GM19467 (cell line): ENCODE data around the gene RECQL5.

Experiments used
- ATAC-seq: cut with Tn5 transposase; IDR thresholded peaks from one replicate; pipeline ENCODE4 v1.9.1; 2021; ENCODE audit warnings: mild to moderate bottlenecking, moderate library complexity; ENCODE audit not compliant: unreplicated experiment

Gene RECQL5

DNA sequence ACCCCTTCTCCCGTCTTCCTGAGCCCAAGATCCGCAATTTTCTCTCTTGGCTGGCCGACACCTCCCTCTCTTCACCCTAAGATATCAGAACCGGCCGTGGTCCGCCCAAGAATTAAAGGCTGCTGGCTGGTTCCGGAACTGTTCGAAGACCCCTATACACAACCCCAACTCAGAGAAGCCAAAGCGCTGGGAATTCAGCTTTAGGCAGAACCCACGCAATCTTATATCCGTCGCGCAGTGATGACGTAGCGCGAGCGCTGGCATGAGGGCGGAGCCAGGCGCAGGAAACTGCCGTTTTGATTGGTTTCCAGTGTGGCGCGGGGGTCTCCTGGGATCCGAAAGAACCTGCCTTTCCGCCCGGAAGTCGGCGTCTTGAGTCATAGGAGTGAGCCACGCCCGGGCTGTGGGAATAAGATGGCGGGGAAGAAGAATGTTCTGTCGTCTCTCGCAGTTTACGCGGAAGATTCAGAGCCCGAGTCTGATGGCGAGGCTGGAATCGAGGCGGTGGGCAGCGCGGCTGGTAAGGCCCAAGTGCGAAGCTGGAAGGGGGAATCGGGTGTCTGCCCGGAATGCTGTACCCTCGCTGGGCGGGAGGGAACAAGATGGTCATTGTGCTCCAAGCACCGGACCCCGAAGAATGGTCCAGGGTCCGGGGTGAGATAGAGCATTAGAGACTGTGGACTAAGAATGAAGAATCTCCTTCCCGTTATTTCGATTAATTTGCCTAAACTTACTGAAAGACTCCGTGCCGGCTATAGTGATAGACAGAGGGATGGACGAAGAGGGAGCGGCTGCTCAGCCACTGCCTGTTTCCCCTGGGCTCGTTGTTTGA is at the start of gene RECQL5, which contains the start of gene SAP30BP:
Gene RECQL5, minus strand, starts transcription at position 196 of the 832 bp plus-strand sequence. CDS start 597 bp downstream, outside the sequence.
Gene SAP30BP, plus strand, starts transcription at position 380 of the 832 bp plus-strand sequence. Its CDS starts 35 bp downstream, at position 415.
- ATAC-seq, result peak; percentile 69

DNA sequence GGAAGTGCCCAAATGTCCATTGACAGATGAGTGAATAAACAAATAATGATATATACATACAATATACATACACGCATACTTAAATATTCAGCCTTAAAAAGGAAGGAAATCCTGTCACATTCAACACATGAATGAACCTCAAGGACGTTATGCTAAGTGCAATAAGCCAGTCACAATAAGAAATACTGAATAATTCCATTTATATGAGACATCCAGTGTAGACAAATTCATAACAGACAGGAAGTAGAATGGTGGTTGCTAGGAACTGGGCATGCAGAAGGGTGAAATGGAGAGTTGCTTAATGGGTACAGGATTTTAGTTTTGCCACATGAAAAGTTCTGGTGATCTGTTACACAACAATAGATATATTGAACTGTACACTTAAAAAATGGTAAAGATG is 45.5 kb upstream of the RECQL5 start:
- ATAC-seq, result no peak

GRCh38 chr17:75707079-75707571 is 40.2 kb upstream of the RECQL5 start:
- no peak for ATAC-seq

GRCh38 chr17:75706042-75706728 is 39.2 kb upstream of the RECQL5 start:
- no peak for ATAC-seq

GRCh38 chr17:75704963-75705875 is 38.3 kb upstream of the RECQL5 start:
- ATAC-seq, result no peak

- ATAC-seq, result no peak
These were observed 36.6 kb upstream of the RECQL5 start for GRCh38 chr17:75703591-75703990.

DNA sequence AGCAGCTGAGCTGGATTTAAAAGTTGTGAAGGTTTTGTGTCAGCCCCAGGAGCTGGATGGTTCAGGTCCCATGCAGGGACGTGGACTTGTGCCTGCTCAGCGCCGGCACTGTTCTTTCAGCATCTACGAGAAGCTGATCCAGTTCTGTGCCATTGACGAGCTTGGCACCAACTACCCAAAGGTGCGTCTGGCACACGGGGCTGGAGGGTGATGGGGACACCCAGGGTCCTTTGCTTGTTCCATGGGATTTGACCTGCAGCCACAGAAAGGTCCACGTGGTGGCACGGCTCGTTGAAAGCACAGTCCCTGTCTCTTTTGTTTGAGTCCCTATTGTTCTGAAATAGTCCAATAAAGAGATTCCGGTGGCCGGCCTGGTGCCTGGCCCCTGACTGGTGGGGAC is 36.2 kb upstream of the RECQL5 start:
- no peak for ATAC-seq

DNA sequence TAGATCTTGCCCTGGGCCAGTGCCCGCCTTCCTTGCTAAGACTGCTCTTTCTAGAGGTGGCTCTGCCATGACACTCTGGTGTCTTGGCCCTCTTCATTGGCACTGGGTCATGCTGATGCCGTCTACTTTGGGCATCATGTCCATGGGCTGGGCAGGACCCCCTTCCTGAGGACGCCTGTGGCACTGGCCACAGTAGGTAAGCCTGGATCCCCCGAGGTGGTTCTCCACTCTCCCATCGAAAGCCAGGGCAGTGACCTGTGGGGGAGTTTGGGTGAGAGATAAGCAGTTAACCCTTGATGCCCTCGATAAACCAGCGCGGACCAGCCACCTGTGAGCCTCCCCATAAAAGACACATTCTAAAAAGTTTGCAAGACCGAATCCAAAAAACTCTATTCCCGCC is 34.3 kb upstream of the RECQL5 start:
- no peak for ATAC-seq

- no peak for ATAC-seq
These were observed 31.7 kb upstream of the RECQL5 start for GRCh38 chr17:75698659-75699058.

DNA sequence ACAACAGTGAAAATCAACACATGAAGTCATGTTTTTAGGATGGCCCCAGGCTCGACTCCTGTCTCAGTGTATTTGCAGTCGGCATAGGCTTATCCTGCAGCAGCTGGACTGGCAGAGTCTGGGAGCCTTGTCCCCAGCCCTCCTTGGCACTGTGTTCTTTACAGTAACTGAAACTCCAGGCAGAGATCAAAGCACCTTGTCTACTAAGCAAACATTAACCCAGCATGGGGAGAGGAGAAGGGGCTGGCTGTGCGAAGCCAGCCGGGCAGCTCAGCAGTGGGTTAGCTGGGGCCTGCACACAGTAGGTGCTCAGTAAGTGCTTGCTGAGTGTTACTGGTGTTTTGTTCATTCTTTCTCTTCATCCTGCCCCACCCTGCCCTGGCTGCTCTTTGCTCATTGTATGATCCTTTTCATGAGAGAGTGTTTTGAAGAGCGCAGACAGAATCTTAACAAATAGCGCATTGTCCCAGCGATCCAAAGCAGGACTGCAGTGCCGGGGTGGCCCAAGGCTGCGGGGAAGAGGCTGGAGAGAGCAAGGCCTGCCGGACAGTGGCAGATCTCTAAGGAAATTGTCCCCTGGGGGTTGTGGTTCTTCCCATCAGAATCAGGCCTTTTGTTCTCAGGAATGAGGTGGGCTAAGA is 30.8 kb upstream of the RECQL5 start:
- ATAC-seq, result no peak

DNA sequence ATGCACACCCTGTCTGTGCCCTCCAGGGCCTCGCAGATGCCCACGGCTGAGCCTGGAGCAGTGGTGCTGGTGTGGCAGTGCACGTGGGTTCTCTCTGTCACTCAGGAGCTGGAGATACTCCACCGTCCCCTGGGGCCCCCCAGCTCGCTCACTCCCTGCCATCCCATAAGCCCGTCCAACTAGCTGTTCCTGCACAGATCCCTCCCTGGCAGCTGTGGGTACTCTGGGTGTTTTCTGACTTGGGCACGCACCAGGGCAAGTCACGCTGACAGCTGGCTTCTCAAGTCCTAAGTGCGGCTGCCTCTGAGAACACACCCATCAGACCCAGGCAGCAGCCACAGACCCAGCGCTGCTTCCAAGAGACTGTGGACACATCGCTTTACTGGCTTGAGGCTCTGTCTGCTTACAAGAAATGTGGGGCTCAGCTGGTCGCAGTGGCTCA is 28.9 kb upstream of the RECQL5 start:
- no peak for ATAC-seq

- ATAC-seq, result no peak
These were observed 28.3 kb upstream of the RECQL5 start for GRCh38 chr17:75695141-75695829.

DNA sequence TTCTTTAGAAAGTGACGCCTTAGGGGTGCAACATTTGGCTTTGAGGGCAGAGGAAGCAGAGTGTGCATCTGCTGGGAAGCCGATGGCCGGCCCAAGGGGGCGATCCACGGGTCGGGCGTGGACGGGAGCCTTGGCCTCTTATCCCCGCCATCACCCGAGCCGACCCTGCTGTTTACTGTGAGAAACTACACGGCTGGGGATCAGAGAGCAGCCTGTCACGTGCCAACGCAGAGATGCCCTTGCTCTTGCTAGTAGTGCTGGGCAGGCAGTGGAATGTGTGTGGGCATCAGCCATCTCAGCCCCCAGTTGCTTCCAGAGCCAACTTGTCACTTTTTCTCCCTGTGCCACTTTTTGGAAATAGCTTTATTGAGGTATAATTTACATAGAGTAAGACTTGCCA is 27.6 kb upstream of the RECQL5 start:
- no peak for ATAC-seq

GRCh38 chr17:75693500-75694481 is 26.8 kb upstream of the RECQL5 start:
- no peak for ATAC-seq

- no peak for ATAC-seq
These were observed 26.0 kb upstream of the RECQL5 start for GRCh38 chr17:75692976-75693375.

DNA sequence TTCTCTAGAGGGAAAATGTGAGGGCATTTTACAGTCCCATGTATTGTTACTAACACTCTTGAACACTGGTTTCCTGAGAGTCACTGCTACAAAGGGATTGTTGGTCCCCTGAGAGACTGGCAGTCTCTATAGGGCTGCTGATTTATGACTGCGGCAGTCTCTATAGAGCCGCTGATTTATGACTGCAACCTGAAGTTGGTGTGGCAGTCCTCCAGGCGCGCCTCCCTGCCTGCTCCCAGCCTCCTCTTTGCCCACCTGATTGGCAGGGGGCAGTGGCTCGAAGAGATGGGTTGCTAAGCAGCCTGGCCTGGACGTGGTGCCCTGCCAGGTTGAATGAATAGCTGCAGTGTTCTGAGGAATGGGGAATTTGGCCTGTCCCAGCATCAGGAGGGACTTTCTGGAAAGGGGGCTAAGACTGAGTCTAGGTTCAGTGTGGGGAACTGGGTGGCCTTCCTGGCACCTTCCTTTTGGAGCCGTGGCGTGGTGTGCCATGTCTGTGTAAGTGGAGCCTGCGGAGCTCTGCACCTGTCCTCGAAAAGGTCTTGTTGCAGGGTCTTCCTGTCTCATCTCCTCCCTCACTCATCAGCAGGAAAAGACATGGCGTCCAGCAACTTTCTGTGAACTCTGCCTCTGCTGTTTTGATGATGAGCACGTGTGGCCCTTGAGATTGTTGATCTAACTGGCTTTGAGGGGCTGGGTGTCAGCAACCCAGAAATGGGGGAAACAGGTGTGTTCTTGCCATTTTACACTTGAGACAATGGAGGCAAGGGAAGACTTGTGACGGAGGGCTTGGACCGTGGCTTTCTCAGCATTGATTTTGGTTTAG is 25.1 kb upstream of the RECQL5 start:
- no peak for ATAC-seq

DNA sequence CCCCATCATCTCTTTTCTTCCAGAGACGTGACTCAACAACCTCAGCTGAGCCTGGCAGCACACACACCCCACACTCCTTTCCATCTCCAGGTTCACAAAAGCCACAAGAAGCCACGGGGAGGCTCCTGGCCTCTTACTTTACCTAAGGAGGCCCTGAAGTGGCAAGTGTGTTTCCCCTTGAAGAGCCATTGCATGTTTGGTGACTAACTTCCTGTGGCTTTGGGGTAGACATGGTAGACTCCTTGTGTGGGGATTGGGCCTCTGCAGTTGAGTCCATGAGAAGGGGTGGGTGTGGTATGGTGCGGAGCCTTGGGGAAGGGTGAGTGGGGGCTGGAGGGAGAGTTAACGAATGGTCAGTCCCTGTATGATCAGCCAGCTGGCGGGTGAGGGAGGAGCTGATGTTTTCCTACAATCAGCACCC is 24.4 kb upstream of the RECQL5 start:
- ATAC-seq, result no peak

DNA sequence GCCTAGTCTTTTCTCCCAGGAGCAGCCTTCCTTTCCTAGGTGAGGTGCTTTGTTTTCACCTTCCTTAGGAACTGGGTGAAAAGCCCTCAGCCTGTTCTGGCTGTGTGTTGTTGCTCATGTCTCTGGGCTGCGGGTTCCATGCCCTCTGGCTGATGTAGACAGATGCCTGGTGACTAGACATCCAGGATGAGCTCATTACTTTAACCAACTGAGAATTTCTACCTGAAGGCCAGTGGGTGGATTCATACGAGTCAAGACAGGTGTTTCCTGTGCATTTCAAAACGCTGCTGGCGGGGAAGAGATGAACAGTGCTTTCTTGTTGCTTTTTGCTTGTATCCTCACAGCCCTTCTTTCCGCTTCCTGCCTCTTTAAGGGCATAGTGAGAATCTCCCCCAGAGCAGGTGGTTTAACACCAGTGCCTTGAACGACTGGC is 22.5 kb upstream of the RECQL5 start:
- ATAC-seq, result no peak
